Esophagus squamous epithelium (tissue), 5 donors: ENCODE measurements around the gene C3orf33. TPM values are rescaled to one million over a fixed set of nuclear protein-coding genes. Genes with fewer than 3 reads are reported as not detected.

Experiments
- DNase-seq: peaks from one replicate; lab custom pipeline; 2025; lab: John Stamatoyannopoulos, UW
- H3K27ac ChIP-seq, 4 donors: fragments of 200-600 bp; sonication (generic); one replicate each; pipeline ENCODE4 v1.5.1; 2016 to 2019; ENCODE audit warnings: mild to moderate bottlenecking in 1 of 4
- H3K27me3 ChIP-seq, 4 donors: fragments of 200-600 bp; sonication (generic); 1 replicate in 3 of 4; 2 replicates in 1 of 4; pipeline versions ENCODE4 v1.5.1 to v1.6.0; 2017 to 2021; ENCODE audit warnings: antibody characterized with exemption in 1 of 4
- H3K36me3 ChIP-seq, 3 donors: fragments of 200-600 bp; sonication (generic); one replicate each; pipeline ENCODE4 v1.5.1; 2016 to 2019
- H3K4me1 ChIP-seq, 3 donors: fragments of 200-600 bp; sonication (generic); one replicate each; pipeline ENCODE4 v1.5.1; 2017 to 2019
- H3K4me3 ChIP-seq, 4 donors: fragments of 200-600 bp; sonication (generic); 1 replicate in 3 of 4; 2 replicates in 1 of 4; pipeline ENCODE4 v1.5.1; 2016 to 2019; ENCODE audit warnings: mild to moderate bottlenecking in 2 of 4, moderate library complexity in 1 of 4
- H3K9me3 ChIP-seq, 3 donors: fragments of 200-600 bp; sonication (generic); one replicate each; pipeline ENCODE4 v1.5.1; 2016 to 2019
- CTCF ChIP-seq, 6 experiments: fragments of 450-650 bp in 4 of 6; fragments of 200-600 bp in 2 of 6; sonication (generic) in 2 of 6; IDR thresholded peaks; one replicate each; pipeline ENCODE4 v1.5.1; 2016 to 2019; ENCODE audit warnings: antibody characterized with exemption in 6 of 6, mild to moderate bottlenecking in 4 of 6, moderate library complexity in 4 of 6
- POLR2A ChIP-seq, 4 donors: fragments of 450-650 bp; IDR thresholded peaks; one replicate each; pipeline ENCODE4 v1.6.1; 2017; ENCODE audit warnings: antibody characterized with exemption in 4 of 4, mild to moderate bottlenecking in 4 of 4, moderate library complexity in 3 of 4
- WGBS, 2 donors: methylation state at CpG; one replicate each; pipeline ENCODE4 v1.1.5; 2018; 5-methylcytosine and 5-hydroxymethylcytosine counted together
- intact Hi-C: fragments of 100-400 bp; cut with DNase I; formaldehyde crosslinking; loops from one replicate; pipeline ENCODE4 v1.15.0; 2022
- total RNA-seq, 4 donors: library from RNA; depleted of rRNA; stranded (reverse); fragments of >200 nt; gene quantifications; one replicate each; pipeline ENCODE4 v1.1.0, GENCODE V29; 2016
- donor health status: DM: yes; HTN: yes; CAD: no.

C3orf33 gene
- total RNA-seq = 1 to 10 TPM in 1 of 4 donors, under 1 TPM in 3; 0.44 to 1.3 (median 0.58) TPM

- Histone ChIP-seq H3K27ac (peak within 1 kb of the TSS; percentile 74 to 88 (median 84)), H3K27me3 (no peaks in the 10 kb centered on the region), H3K36me3 (no peaks in the 10 kb centered on the region), H3K4me1 (peaks cover 0 to 16% (median 3%) of the 10 kb centered on the region in 3 donors), H3K4me3 (peak within 1 kb of the TSS; percentile 53 to 93 (median 80)), H3K9me3 (no peaks in the 10 kb centered on the region)
- WGBS, 2 donors = 0 to 1% methylated on average over 12 to 26 of the region's 61 CpGs
- peak; percentile 64 to 95 (median 80) for TF ChIP-seq CTCF (IDR thresholded peaks at IDR 0.05)
- no peak for TF ChIP-seq POLR2A (IDR thresholded peaks at IDR 0.05)
- intact Hi-C loops = no loop called here
- DNase-seq = no peak
These were observed at the start of gene C3orf33 for GRCh38 chr3:155805802-155806618. Gene C3orf33 (minus strand): TSS chr3:155806278. CDS start chr3:155806252, 26 bp downstream.

- TF ChIP-seq CTCF (IDR thresholded peaks at IDR 0.05) (peak in 1 of 6 experiments; percentile 41), POLR2A (IDR thresholded peaks at IDR 0.05) (peak in 3 of 4 donors; percentile 43 to 70 (median 54))
- intact Hi-C loops = no loop called here
- Histone ChIP-seq H3K4me1 (peaks cover 21 to 51% (median 32%) of the 10 kb centered on the region in 3 donors), H3K9me3 (no peaks in the 10 kb centered on the region), H3K36me3 (peaks cover 0 to 8% (median 0%) of the 10 kb centered on the region in 3 donors), H3K4me3 (peak within 1 kb of the TSS; percentile 85 to 92 (median 89)), H3K27ac (peak within 1 kb of the TSS; percentile 84 to 97 (median 94)), H3K27me3 (no peaks in the 10 kb centered on the region)
- WGBS, 2 donors = 0% methylated on average over 7 to 8 of the region's 50 CpGs
- peak; percentile 95 for DNase-seq
These were observed 48.3 kb upstream of the C3orf33 start, which contains the start of gene SLC33A1 for GRCh38 chr3:155854141-155854940. Gene SLC33A1 (minus strand): TSS chr3:155854427. CDS start chr3:155853997, 430 bp downstream.

GRCh38 chr3:155853214-155854140, 47.4 kb upstream of the C3orf33 start:
- WGBS, 2 donors = 2 to 3% methylated on average over 27 to 34 of the region's 45 CpGs
- intact Hi-C loops = no loop called here

More at GRCh38 chr3:155853214-155854140, 47.4 kb upstream of the C3orf33 start:
- Histone ChIP-seq H3K4me3 (peak overlapping the region; percentile 85 to 92 (median 89)), H3K27me3 (no peaks in the 10 kb centered on the region), H3K9me3 (no peaks in the 10 kb centered on the region), H3K4me1 (peaks cover 21 to 60% (median 32%) of the 10 kb centered on the region in 3 donors), H3K36me3 (peaks cover 0 to 15% (median 0%) of the 10 kb centered on the region in 3 donors), H3K27ac (peak overlapping the region; percentile 84 to 97 (median 94))
- TF ChIP-seq POLR2A (IDR thresholded peaks at IDR 0.05) = no peak
- TF ChIP-seq CTCF (IDR thresholded peaks at IDR 0.05) = peak in 1 of 6 experiments; percentile 13
- no peak for DNase-seq
